HG03066 (cell line): ENCODE data around the gene SLC30A1.
"Not testable (repeated sequence)": the region's sequence is repeated elsewhere in the genome, so short reads cannot be mapped to it uniquely, and the experiment has no call there.

Experiments
- ATAC-seq: cut with Tn5 transposase; IDR thresholded peaks from one replicate; pipeline ENCODE4 v1.9.1; 2021; ENCODE audit warnings: low read depth; ENCODE audit not compliant: unreplicated experiment

The SLC30A1 gene

GRCh38 chr1:211588711-211589110 is 9.8 kb upstream of the SLC30A1 start:
- no peak for ATAC-seq

GRCh38 chr1:211587123-211587522 is 8.2 kb upstream of the SLC30A1 start:
- ATAC-seq = no peak

- ATAC-seq = no peak
These were observed 7.6 kb upstream of the SLC30A1 start for GRCh38 chr1:211586538-211586937.

- no peak for ATAC-seq
These were observed 4.3 kb upstream of the SLC30A1 start for GRCh38 chr1:211583011-211583992.

GRCh38 chr1:211581526-211581925 is 2.6 kb upstream of the SLC30A1 start:
- ATAC-seq = no peak

GRCh38 chr1:211580303-211580687 is 1.3 kb upstream of the SLC30A1 start:
- ATAC-seq = no peak

GRCh38 chr1:211579440-211580302 is 710 bp upstream of the SLC30A1 start:
- peak; percentile 39 for ATAC-seq

GRCh38 chr1:211577819-211578639 is 932 bp downstream of the SLC30A1 start:
- peak; percentile 38 for ATAC-seq

- ATAC-seq = no peak
These were observed 1.6 kb downstream of the SLC30A1 start for GRCh38 chr1:211577277-211577818.

GRCh38 chr1:211576717-211577116 is 2.2 kb downstream of the SLC30A1 start:
- no peak for ATAC-seq

- ATAC-seq = no peak
These were observed 4.3 kb downstream of the SLC30A1 start for GRCh38 chr1:211574705-211575104.

GRCh38 chr1:211571998-211572397 is 7.0 kb downstream of the SLC30A1 start:
- ATAC-seq = no peak

- ATAC-seq = not testable (repeated sequence)
These were observed 8.6 kb downstream of the SLC30A1 start for GRCh38 chr1:211570378-211570777.

- peak; percentile 90 for ATAC-seq
These were observed 12.4 kb downstream of the SLC30A1 start for GRCh38 chr1:211566431-211567025.

- ATAC-seq = no peak
These were observed 14.9 kb downstream of the SLC30A1 start for GRCh38 chr1:211564084-211564483.

GRCh38 chr1:211559222-211560010 is 19.5 kb downstream of the SLC30A1 start:
- ATAC-seq = no peak

GRCh38 chr1:211557894-211558625 is 20.9 kb downstream of the SLC30A1 start:
- ATAC-seq = no peak

- no peak for ATAC-seq
These were observed 25.4 kb downstream of the SLC30A1 start for GRCh38 chr1:211553549-211553948.
